ENCODE data around the gene CCL14. TPM values are rescaled to one million over a fixed set of nuclear protein-coding genes. Genes with fewer than 3 reads are reported as not detected.
"Not testable (repeated sequence)": the region's sequence is repeated elsewhere in the genome, so short reads cannot be mapped to it uniquely, and the experiment has no call there.

The CCL14 gene
- total RNA-seq, 1 donor from 2014 or later: not detected

DNA sequence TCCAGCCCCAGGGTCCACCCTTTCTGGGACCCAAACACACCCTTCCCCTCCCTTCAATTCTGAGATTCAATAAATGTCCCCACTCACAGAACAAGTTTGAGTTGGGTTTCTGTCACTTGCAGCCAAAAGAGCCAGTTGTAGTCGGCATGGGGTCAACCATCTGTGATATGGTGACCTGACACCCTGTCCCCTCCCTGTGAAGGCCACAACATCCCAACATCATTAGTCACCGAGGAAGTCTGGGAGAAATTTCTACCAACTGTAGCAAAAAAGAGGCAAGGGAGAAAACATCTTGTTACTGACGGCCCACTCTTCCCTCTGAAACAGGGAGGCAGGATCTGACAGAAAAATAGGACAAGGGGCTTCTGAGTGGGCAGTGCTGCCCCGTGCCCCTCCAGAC, 42.4 kb downstream of the CCL14 start:
- H3K36me3 Mint-ChIP-seq (ENCODE audit: unreplicated experiment): no peaks in the 10 kb centered on the region
- H3K4me1 Mint-ChIP-seq (ENCODE audit: low read depth, unreplicated experiment): no peaks in the 10 kb centered on the region
- H3K4me3 Mint-ChIP-seq (ENCODE audit: unreplicated experiment): no peak overlapping the region
- no peak for TF ChIP-seq CTCF (IDR thresholded peaks at IDR 0.05; ENCODE audit: partially characterized antibody, unreplicated experiment)
- no peak overlapping the region for H3K27ac Mint-ChIP-seq (ENCODE audit: unreplicated experiment)
- peaks cover 3% of the 10 kb centered on the region for H3K27me3 Mint-ChIP-seq (ENCODE audit: unreplicated experiment)
- no peak for DNase-seq
- no peaks in the 10 kb centered on the region for H3K9me3 Mint-ChIP-seq (ENCODE audit: unreplicated experiment)

- H3K27me3 Mint-ChIP-seq (ENCODE audit: unreplicated experiment): peaks cover 3% of the 10 kb centered on the region
- H3K36me3 Mint-ChIP-seq (ENCODE audit: unreplicated experiment): no peaks in the 10 kb centered on the region
- no peaks in the 10 kb centered on the region for H3K9me3 Mint-ChIP-seq (ENCODE audit: unreplicated experiment)
- no peak within 1 kb of the TSS for H3K27ac Mint-ChIP-seq (ENCODE audit: unreplicated experiment)
- H3K4me1 Mint-ChIP-seq (ENCODE audit: low read depth, unreplicated experiment): no peaks in the 10 kb centered on the region
- no peak for TF ChIP-seq CTCF (IDR thresholded peaks at IDR 0.05; ENCODE audit: partially characterized antibody, unreplicated experiment)
- H3K4me3 Mint-ChIP-seq (ENCODE audit: unreplicated experiment): no peak within 1 kb of the TSS
- no peak for DNase-seq
Observed at GRCh38 chr17:35943537-35943936, 43.0 kb downstream of the CCL14 start, which contains the start of gene LYZL6. Gene LYZL6, minus strand, starts transcription at chr17:35943713. Its CDS starts 4,357 bp downstream, at chr17:35939356.

DNA sequence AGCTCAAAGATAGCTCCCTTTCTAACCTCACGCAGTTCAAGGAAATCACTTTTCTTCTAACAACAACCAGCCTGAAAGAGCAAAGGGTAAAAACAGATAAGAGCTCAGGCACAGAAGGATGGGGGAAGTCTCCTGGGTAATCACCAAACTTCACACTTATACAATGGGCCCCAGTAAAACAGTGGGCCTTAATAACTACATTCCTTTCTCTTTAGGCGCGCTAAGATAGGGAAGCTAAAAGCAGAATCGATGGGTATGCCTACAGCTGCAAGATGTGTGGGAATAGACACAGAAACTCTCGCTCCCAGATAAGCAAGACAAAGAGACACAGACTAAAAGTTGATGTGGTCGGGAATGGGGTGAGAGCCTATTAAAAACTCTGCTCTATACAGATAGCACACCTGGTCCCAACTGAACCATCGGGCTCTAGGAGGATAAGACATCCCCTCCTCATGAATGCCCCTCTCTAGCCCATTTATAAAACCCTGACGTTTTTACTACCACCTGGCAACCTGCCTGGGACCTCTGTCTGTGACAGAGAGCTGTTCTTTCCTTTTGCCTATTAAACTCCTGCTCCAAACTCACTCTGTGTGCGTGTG, 43.8 kb downstream of the CCL14 start:
- H3K4me3 Mint-ChIP-seq (ENCODE audit: unreplicated experiment): no peak overlapping the region

GRCh38 chr17:35938492-35938891, 48.0 kb downstream of the CCL14 start:
- DNase-seq; H3K27ac Mint-ChIP-seq (ENCODE audit: unreplicated experiment); H3K36me3 Mint-ChIP-seq (ENCODE audit: unreplicated experiment); H3K27me3 Mint-ChIP-seq (ENCODE audit: unreplicated experiment); H3K4me1 Mint-ChIP-seq (ENCODE audit: low read depth, unreplicated experiment); H3K9me3 Mint-ChIP-seq (ENCODE audit: unreplicated experiment); H3K4me3 Mint-ChIP-seq (ENCODE audit: unreplicated experiment): not testable (repeated sequence)

More for the DNA sequence above, 43.8 kb downstream of the CCL14 start:
- H3K36me3 Mint-ChIP-seq (ENCODE audit: unreplicated experiment): no peaks in the 10 kb centered on the region
- DNase-seq: no peak
- no peaks in the 10 kb centered on the region for H3K4me1 Mint-ChIP-seq (ENCODE audit: low read depth, unreplicated experiment)
- TF ChIP-seq CTCF (IDR thresholded peaks at IDR 0.05; ENCODE audit: partially characterized antibody, unreplicated experiment): no peak
- no peak overlapping the region for H3K27ac Mint-ChIP-seq (ENCODE audit: unreplicated experiment)
- H3K27me3 Mint-ChIP-seq (ENCODE audit: unreplicated experiment): peaks cover 3% of the 10 kb centered on the region
- H3K9me3 Mint-ChIP-seq (ENCODE audit: unreplicated experiment): no peaks in the 10 kb centered on the region

GRCh38 chr17:35936063-35936462, 50.5 kb downstream of the CCL14 start:
- Mint-ChIP-seq H3K9me3 (ENCODE audit: unreplicated experiment) (no peaks in the 10 kb centered on the region), H3K36me3 (ENCODE audit: unreplicated experiment) (no peaks in the 10 kb centered on the region), H3K4me1 (ENCODE audit: low read depth, unreplicated experiment) (no peaks in the 10 kb centered on the region), H3K27ac (ENCODE audit: unreplicated experiment) (no peak overlapping the region), H3K27me3 (ENCODE audit: unreplicated experiment) (peaks cover 3% of the 10 kb centered on the region), H3K4me3 (ENCODE audit: unreplicated experiment) (no peak overlapping the region)
- no peak for TF ChIP-seq CTCF (IDR thresholded peaks at IDR 0.05; ENCODE audit: partially characterized antibody, unreplicated experiment)
- DNase-seq: no peak

All from glutamatergic neuron (in vitro differentiated cells).